GM12801 (cell line): ENCODE measurements around the gene FNIP2.

Source experiments
- TF ChIP-seq, protein P1 (sequence below): IDR thresholded peaks from one replicate; pipeline ENCODE4 v1.5.1; 2011; ENCODE audit warnings: control low read depth; ENCODE audit not compliant: insufficient read length; ENCODE audit errors: extremely low read depth

FNIP2 gene

DNA sequence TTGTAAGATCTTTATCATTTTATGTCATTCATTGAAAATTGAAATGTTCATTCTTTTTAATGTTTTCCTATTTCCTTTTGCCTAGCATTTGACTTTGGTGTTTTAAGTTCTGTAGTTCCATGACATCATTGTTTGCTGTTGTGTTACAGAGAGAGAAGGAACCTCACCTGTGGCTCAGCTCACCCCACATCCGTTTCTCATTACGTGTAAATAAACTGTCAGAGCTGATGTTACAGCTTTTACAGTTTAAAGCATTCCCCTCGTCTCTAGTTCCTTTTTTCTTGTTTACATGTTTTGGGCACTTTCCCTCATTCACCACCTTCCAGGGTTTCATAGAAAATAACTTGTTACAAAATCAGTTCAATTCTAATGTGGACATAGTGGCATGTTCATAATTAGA lies 137.2 kb downstream of the FNIP2 start:
- TF ChIP-seq, protein P1, sequence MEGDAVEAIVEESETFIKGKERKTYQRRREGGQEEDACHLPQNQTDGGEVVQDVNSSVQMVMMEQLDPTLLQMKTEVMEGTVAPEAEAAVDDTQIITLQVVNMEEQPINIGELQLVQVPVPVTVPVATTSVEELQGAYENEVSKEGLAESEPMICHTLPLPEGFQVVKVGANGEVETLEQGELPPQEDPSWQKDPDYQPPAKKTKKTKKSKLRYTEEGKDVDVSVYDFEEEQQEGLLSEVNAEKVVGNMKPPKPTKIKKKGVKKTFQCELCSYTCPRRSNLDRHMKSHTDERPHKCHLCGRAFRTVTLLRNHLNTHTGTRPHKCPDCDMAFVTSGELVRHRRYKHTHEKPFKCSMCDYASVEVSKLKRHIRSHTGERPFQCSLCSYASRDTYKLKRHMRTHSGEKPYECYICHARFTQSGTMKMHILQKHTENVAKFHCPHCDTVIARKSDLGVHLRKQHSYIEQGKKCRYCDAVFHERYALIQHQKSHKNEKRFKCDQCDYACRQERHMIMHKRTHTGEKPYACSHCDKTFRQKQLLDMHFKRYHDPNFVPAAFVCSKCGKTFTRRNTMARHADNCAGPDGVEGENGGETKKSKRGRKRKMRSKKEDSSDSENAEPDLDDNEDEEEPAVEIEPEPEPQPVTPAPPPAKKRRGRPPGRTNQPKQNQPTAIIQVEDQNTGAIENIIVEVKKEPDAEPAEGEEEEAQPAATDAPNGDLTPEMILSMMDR: no peak

DNA sequence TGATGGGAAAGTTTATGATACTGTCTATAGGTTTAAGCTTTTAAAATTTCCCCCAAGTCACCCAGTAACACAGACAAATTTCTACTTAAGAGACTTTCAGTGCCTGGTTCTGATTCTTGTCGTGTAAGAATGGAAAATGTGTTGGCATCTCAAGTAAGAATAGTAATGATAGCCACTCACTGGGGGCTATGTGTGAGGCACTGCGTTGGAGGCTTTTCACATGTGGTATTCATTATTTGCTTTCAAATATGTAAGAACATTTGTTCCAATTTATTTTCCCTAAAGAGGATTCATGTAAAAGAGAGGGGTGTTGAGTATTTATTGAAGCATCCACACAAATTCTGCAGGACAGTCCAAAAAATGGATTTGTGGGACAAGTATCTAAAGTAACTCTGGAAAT lies 143.6 kb downstream of the FNIP2 start:
- TF ChIP-seq, protein P1: no peak

DNA sequence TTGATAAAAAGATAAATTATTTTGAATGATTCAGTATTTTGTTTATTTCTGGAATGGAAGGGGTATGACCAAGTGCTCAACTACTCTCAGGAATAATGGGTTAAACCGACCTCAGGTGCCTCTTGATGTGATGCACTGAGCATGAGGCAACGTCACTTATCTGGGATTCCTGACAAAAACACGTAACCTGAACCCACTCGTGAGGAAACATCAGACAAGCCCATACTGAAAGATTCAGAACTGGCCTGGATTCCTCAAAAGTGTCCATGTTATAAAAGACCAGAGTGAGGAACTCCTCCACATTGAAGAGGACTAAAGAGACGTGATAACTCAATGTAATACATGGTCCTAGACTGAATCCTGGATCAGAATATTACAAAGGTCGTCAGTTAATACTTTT lies 144.0 kb downstream of the FNIP2 start:
- TF ChIP-seq, protein P1: no peak

DNA sequence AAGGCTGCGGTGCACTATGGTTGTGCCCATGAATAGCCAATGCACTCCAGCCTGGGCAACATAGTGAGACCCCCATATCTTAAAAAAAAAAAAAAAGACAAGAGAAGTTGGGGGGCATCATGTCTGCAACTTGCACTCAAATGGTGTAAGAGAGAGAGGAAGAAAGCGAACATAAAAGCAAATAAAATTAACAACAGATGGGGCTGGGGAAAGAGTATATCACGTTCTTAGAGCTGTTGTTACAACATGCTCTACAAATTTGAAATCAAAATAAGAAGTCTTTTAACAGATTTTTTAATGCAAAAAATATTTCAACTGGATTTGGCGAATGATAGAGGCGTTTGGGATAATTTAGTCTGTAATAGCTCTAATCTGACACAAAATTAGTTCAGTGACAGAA lies 144.9 kb downstream of the FNIP2 start:
- TF ChIP-seq, protein P1: no peak

DNA sequence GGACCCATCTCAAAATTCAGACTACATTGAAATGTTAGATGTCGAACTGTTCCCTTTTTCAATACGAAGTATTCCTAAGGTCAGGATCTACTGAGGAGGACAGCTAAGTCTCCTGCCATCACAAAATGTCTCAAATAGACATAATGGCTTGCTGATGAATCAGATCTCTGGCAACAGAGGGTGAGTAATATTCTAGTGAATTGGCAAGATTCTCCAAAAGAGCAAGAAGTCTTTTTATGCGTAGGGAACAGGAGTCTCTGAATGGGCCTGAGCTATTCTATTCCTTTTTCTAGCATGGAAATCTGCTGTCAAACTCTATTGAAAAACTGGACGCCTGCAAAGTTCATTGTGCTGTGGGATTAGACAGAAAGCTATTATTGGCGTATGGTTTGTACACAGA lies 145.4 kb downstream of the FNIP2 start:
- TF ChIP-seq, protein P1: no peak

DNA sequence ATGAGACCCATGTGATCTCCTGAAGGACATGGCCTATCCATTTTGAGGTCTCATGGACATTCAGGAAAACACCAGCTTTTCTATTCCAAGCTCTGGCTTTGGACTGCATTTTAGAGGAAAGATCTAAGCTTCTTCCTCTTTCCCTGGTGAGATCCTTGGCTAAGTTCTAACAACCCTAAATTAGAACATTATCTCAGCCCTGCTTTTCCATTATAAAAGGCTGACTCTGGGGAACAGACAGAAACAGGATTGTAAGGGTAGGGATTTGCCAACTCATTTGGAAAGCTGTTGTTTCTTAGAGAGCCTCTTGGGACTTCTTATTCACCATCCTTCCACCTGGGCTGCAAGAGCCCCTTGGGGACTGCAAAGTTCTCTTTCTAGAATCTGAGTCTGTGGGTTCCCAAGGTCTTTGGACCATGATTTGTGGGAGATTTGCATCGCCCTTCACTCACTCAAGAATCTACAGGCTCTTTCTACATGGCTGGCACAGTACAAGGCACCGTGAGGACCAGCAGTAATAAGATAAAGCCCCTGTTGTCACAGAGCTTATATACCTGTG lies 146.9 kb downstream of the FNIP2 start:
- TF ChIP-seq, protein P1: no peak

DNA sequence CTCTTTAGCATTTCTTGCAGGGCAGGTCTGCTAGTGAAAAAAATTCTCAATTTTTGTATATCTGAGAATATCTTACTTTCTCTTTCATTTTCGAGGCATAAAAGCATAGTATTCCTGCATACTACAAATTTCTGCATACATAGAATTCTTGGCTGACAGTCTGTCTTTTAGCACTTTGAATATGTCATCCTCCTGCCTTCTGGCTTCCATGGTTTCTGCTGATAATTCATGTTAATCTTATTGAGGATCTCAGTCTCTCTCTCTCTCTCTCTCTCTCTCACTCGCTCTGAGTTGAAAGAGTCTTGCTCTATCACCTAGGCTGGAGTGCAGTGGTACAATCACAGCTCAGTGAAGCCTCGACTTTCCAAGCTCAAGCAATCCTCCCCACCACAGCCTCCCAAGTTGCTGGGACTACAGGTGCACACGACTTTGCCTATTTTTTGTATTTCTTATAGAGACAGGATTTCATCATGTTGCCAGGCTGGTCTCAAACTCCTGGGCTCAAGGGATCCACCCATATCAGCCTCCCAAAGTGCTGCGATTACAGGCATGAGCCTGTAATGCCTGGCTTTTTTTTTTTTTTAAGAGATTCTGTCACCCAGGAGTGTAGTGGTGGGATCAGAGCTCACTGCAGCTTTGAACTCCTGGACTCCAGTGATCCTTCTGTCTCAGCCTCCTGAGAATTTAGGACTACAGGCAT lies 161.3 kb downstream of the FNIP2 start:
- TF ChIP-seq, protein P1: no peak
